Measurements from ENCODE around the gene AUTS2.

AUTS2 gene

GRCh38 chr7:70649323-70649722 lies 1051.0 kb downstream of the AUTS2 start:
- TF ChIP-seq, protein P1, sequence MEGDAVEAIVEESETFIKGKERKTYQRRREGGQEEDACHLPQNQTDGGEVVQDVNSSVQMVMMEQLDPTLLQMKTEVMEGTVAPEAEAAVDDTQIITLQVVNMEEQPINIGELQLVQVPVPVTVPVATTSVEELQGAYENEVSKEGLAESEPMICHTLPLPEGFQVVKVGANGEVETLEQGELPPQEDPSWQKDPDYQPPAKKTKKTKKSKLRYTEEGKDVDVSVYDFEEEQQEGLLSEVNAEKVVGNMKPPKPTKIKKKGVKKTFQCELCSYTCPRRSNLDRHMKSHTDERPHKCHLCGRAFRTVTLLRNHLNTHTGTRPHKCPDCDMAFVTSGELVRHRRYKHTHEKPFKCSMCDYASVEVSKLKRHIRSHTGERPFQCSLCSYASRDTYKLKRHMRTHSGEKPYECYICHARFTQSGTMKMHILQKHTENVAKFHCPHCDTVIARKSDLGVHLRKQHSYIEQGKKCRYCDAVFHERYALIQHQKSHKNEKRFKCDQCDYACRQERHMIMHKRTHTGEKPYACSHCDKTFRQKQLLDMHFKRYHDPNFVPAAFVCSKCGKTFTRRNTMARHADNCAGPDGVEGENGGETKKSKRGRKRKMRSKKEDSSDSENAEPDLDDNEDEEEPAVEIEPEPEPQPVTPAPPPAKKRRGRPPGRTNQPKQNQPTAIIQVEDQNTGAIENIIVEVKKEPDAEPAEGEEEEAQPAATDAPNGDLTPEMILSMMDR (IDR thresholded peaks at IDR 0.05): no peak

GRCh38 chr7:70654146-70654545 lies 1055.9 kb downstream of the AUTS2 start:
- TF ChIP-seq, protein P1 (IDR thresholded peaks at IDR 0.05): no peak

- TF ChIP-seq, protein P1 (IDR thresholded peaks at IDR 0.05): no peak
Measured at GRCh38 chr7:70654979-70655378, 1056.7 kb downstream of the AUTS2 start.

DNA sequence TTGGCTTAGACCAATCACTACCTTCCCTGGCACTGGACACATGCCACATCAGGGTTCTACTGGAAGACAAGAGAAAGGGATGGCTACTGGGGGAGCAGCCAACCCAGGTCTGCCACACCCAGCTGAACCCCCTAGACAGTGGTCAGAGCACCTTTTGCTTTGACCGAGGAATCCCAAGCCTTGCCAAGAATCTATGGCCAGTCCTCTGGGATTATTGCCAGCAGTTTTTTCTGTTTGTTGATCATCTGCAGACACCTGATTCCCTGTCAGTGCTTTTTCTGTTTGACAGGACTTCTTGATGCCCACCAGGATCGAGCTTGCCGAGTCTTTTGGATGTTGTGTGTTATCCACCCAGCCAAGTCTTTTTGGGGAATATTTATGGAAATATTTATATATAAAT lies 1057.4 kb downstream of the AUTS2 start:
- TF ChIP-seq, protein P1 (IDR thresholded peaks at IDR 0.05): no peak

DNA sequence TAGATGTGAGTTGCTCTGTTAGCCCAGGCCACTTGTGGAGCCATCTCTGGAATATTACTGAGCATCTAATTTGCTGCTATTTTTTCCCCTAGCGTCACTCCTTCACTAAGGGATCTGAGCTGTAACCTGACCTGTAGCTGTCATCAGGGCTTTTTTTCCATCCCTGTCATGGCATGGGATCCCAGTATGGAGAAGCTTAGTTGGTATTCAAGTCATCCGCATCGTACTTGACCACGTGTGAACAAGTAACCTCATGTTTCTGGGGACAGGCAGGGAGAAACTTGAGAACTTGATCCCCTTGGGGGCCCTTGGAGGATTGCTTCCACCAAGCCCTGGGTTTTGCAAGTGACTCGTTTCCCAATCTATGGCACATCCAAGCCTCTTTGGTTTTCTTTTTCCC lies 1059.3 kb downstream of the AUTS2 start:
- TF ChIP-seq, protein P1 (IDR thresholded peaks at IDR 0.05): no peak

GRCh38 chr7:70657989-70658632 lies 1059.8 kb downstream of the AUTS2 start:
- TF ChIP-seq, protein P1 (IDR thresholded peaks at IDR 0.05): no peak

DNA sequence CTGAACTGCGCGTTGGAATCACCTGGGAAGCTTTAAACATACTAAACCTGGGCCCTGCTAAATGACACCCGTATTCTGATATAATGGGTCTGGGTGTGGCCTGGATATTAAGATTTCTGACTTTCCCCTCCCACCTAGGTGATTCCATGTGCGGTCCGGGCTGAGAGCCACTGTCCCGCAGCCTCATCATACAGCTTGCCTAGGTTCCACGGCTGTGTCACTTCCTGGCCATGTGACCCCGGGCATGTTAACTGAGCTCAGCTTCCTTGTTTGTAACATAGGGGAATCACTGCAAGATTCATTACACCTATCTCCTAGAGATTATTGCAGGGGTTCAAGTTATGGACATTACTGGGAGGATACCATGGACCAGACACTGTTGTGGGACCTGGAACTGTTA lies 1061.0 kb downstream of the AUTS2 start:
- TF ChIP-seq, protein P1 (IDR thresholded peaks at IDR 0.05): no peak

Measured in LNCAP (cell line).